ENCODE measurements around the gene LRRC8C. TPM values are rescaled to one million over a fixed set of nuclear protein-coding genes. Genes with fewer than 3 reads are reported as not detected.

LRRC8C gene
- total RNA-seq, 1 donor from 2014 or later, result 12.6 TPM

- H3K27me3 ChIP-seq, result no peaks in the 10 kb centered on the region
- no peaks in the 10 kb centered on the region for H3K9me3 ChIP-seq
- peaks cover 25% of the 10 kb centered on the region for H3K4me1 ChIP-seq
- H3K27ac ChIP-seq, result peak overlapping the region; percentile 65
- ATAC-seq (peak; percentile 89), DNase-seq (peak; percentile 77)
- peak overlapping the region; percentile 6 for H3K4me3 ChIP-seq
- H3K36me3 ChIP-seq, result no peaks in the 10 kb centered on the region
- no peak for TF ChIP-seq CTCF (IDR thresholded peaks at IDR 0.05)
- intact Hi-C loops (cut with DNase I), result no loop called here
Measured at GRCh38 chr1:89757532-89757931, 124.6 kb downstream of the LRRC8C start.

GRCh38 chr1:89758156-89758555 lies 125.2 kb downstream of the LRRC8C start:
- Histone ChIP-seq H3K27ac (peak overlapping the region; percentile 65), H3K4me3 (no peak overlapping the region), H3K27me3 (no peaks in the 10 kb centered on the region), H3K36me3 (no peaks in the 10 kb centered on the region), H3K4me1 (peaks cover 25% of the 10 kb centered on the region), H3K9me3 (no peaks in the 10 kb centered on the region)
- intact Hi-C loops (cut with DNase I), result no loop called here
- TF ChIP-seq CTCF (IDR thresholded peaks at IDR 0.05), result no peak
- no peak for DNase-seq
- ATAC-seq, result no peak

GRCh38 chr1:89759036-89759435 lies 126.1 kb downstream of the LRRC8C start:
- DNase-seq (no peak), ATAC-seq (no peak)
- intact Hi-C loops (cut with DNase I), result no loop called here
- Histone ChIP-seq H3K4me3 (no peak overlapping the region), H3K27me3 (no peaks in the 10 kb centered on the region), H3K27ac (no peak overlapping the region), H3K4me1 (peaks cover 25% of the 10 kb centered on the region), H3K9me3 (no peaks in the 10 kb centered on the region), H3K36me3 (no peaks in the 10 kb centered on the region)
- no peak for TF ChIP-seq CTCF (IDR thresholded peaks at IDR 0.05)

GRCh38 chr1:89760496-89760895 lies 127.6 kb downstream of the LRRC8C start:
- Histone ChIP-seq H3K36me3 (no peaks in the 10 kb centered on the region), H3K27ac (no peak overlapping the region), H3K4me3 (no peak overlapping the region), H3K27me3 (no peaks in the 10 kb centered on the region), H3K9me3 (no peaks in the 10 kb centered on the region), H3K4me1 (peaks cover 20% of the 10 kb centered on the region)
- no peak for TF ChIP-seq CTCF (IDR thresholded peaks at IDR 0.05)
- no peak for ATAC-seq
- DNase-seq, result no peak
- intact Hi-C loops (cut with DNase I), result loop anchor here (5.0 kb wide), 1 partner anchor 128 kb away; the partner anchor contains the start of gene LRRC8C

GRCh38 chr1:89761338-89761737 lies 128.4 kb downstream of the LRRC8C start:
- H3K36me3 ChIP-seq, result no peaks in the 10 kb centered on the region
- H3K4me1 ChIP-seq, result peaks cover 20% of the 10 kb centered on the region
- intact Hi-C loops (cut with DNase I), result loop anchor here (5.0 kb wide), 1 partner anchor 129 kb away; the partner anchor contains the start of gene LRRC8C
- DNase-seq (no peak), ATAC-seq (no peak)
- H3K27me3 ChIP-seq, result no peaks in the 10 kb centered on the region
- H3K27ac ChIP-seq, result no peak overlapping the region
- H3K9me3 ChIP-seq, result no peaks in the 10 kb centered on the region
- no peak for TF ChIP-seq CTCF (IDR thresholded peaks at IDR 0.05)
- no peak overlapping the region for H3K4me3 ChIP-seq

GRCh38 chr1:89761901-89762300 lies 129.0 kb downstream of the LRRC8C start:
- Histone ChIP-seq H3K4me3 (no peak overlapping the region), H3K27ac (peak overlapping the region; percentile 67), H3K27me3 (no peaks in the 10 kb centered on the region), H3K9me3 (no peaks in the 10 kb centered on the region), H3K4me1 (peaks cover 20% of the 10 kb centered on the region), H3K36me3 (no peaks in the 10 kb centered on the region)
- no peak for DNase-seq
- TF ChIP-seq CTCF (IDR thresholded peaks at IDR 0.05), result no peak
- intact Hi-C loops (cut with DNase I), result loop anchor here (5.0 kb wide), 1 partner anchor 130 kb away; the partner anchor contains the start of gene LRRC8C
- no peak for ATAC-seq

All from upper lobe of right lung (tissue), 1 donor.